Measurements from ENCODE around the gene SPARC.

DNA sequence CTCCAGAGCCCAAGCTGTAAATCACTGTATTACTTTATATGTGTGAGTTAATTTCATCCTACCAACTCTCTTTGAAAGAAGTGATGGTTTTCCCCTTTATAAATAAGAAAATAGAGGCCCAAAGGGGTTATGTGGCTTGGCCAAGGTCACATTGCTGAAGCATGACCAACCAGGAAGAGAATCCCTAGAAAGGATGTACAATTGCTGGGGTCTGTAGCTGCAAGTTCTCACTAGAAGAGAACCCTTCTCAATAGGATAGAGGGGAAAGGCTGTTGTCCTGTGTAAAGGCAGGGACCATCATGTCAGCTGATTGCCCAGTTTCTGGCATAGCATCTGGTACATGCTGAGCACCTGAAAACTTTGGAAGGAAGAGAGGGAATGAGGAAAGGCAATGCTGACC lies 56.6 kb downstream of the SPARC start:
- TF ChIP-seq, protein P1, sequence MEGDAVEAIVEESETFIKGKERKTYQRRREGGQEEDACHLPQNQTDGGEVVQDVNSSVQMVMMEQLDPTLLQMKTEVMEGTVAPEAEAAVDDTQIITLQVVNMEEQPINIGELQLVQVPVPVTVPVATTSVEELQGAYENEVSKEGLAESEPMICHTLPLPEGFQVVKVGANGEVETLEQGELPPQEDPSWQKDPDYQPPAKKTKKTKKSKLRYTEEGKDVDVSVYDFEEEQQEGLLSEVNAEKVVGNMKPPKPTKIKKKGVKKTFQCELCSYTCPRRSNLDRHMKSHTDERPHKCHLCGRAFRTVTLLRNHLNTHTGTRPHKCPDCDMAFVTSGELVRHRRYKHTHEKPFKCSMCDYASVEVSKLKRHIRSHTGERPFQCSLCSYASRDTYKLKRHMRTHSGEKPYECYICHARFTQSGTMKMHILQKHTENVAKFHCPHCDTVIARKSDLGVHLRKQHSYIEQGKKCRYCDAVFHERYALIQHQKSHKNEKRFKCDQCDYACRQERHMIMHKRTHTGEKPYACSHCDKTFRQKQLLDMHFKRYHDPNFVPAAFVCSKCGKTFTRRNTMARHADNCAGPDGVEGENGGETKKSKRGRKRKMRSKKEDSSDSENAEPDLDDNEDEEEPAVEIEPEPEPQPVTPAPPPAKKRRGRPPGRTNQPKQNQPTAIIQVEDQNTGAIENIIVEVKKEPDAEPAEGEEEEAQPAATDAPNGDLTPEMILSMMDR (IDR thresholded peaks at IDR 0.05) = no peak
- TF ChIP-seq POLR2A (IDR thresholded peaks at IDR 0.05) = no peak
